Measurements from ENCODE around the gene CCL26.

- no peak for TF ChIP-seq POLR2A (IDR thresholded peaks at IDR 0.05; ENCODE audit: low read depth, low read length)
- TF ChIP-seq CTCF (conservative IDR thresholded peaks at IDR 0.05; ENCODE audit: low read depth, low read length): no peak
- TF ChIP-seq, protein P1, sequence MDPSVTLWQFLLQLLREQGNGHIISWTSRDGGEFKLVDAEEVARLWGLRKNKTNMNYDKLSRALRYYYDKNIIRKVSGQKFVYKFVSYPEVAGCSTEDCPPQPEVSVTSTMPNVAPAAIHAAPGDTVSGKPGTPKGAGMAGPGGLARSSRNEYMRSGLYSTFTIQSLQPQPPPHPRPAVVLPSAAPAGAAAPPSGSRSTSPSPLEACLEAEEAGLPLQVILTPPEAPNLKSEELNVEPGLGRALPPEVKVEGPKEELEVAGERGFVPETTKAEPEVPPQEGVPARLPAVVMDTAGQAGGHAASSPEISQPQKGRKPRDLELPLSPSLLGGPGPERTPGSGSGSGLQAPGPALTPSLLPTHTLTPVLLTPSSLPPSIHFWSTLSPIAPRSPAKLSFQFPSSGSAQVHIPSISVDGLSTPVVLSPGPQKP (IDR thresholded peaks at IDR 0.05; ENCODE audit: borderline replicate concordance, low read depth, low read length): no peak
- no peak for TF ChIP-seq RAD21 (IDR thresholded peaks at IDR 0.05; ENCODE audit: low read length)
- no peak for TF ChIP-seq CEBPB (IDR thresholded peaks at IDR 0.05; ENCODE audit: low read depth, low read length)
These were observed 48.6 kb downstream of the CCL26 start for GRCh38 chr7:75723444-75723843.
